ENCODE results near the gene RREB1. TPM values are rescaled to one million over a fixed set of nuclear protein-coding genes. Genes with fewer than 3 reads are reported as not detected.
A peak's percentile ranks its signal among the peaks of the same experiment; 100 is the strongest.

The RREB1 gene
- total RNA-seq, 4 donors from 2014 or later = 17.7 to 36.6 (median 28.8) TPM

- no peak overlapping the region for H3K27ac ChIP-seq (replicated peaks in 1 of 4)
- no peak for DNase-seq (ENCODE audit: extremely low spot score)
- peaks cover 19 to 38% (median 29%) of the 10 kb centered on the region in 4 donors for H3K4me1 ChIP-seq
- no peaks in the 10 kb centered on the region for H3K9me3 ChIP-seq
- TF ChIP-seq POLR2A (IDR thresholded peaks at IDR 0.05; ENCODE audit: low read depth) (no peak), POLR2AphosphoS5 (IDR thresholded peaks at IDR 0.05) (no peak), EP300 (IDR thresholded peaks at IDR 0.05) (no peak), CTCF (IDR thresholded peaks at IDR 0.05) (no peak)
- intact Hi-C loops (cut with DNase I) = no loop called here
- peaks cover 19 to 77% (median 66%) of the 10 kb centered on the region in 4 donors for H3K36me3 ChIP-seq
- WGBS = 81% methylated on average over 8 of the region's 8 CpGs
- H3K4me3 ChIP-seq = no peak overlapping the region
- no peaks in the 10 kb centered on the region for H3K27me3 ChIP-seq
Observed at GRCh38 chr6:7215131-7215530, 107.4 kb downstream of the RREB1 start.

- Histone ChIP-seq H3K36me3 (peaks cover 19 to 72% (median 63%) of the 10 kb centered on the region in 4 donors), H3K4me1 (peaks cover 26 to 45% (median 36%) of the 10 kb centered on the region in 4 donors)
- TF ChIP-seq POLR2A (IDR thresholded peaks at IDR 0.05; ENCODE audit: low read depth) (no peak), CTCF (IDR thresholded peaks at IDR 0.05) (no peak), EP300 (IDR thresholded peaks at IDR 0.05) (no peak), POLR2AphosphoS5 (IDR thresholded peaks at IDR 0.05) (no peak)
Observed at GRCh38 chr6:7215798-7216231, 108.1 kb downstream of the RREB1 start.

GRCh38 chr6:7216941-7217621 is 109.3 kb downstream of the RREB1 start:
- H3K27ac ChIP-seq (replicated peaks in 1 of 4) = peak overlapping the region in 1 of 4 donors; percentile 20

More at GRCh38 chr6:7215798-7216231, 108.1 kb downstream of the RREB1 start:
- 89% methylated on average over 10 of the region's 10 CpGs for WGBS
- Histone ChIP-seq H3K4me3 (no peak overlapping the region), H3K9me3 (no peaks in the 10 kb centered on the region), H3K27ac (replicated peaks in 1 of 4) (no peak overlapping the region), H3K27me3 (no peaks in the 10 kb centered on the region)
- intact Hi-C loops (cut with DNase I) = no loop called here
- DNase-seq (ENCODE audit: extremely low spot score) = no peak

DNA sequence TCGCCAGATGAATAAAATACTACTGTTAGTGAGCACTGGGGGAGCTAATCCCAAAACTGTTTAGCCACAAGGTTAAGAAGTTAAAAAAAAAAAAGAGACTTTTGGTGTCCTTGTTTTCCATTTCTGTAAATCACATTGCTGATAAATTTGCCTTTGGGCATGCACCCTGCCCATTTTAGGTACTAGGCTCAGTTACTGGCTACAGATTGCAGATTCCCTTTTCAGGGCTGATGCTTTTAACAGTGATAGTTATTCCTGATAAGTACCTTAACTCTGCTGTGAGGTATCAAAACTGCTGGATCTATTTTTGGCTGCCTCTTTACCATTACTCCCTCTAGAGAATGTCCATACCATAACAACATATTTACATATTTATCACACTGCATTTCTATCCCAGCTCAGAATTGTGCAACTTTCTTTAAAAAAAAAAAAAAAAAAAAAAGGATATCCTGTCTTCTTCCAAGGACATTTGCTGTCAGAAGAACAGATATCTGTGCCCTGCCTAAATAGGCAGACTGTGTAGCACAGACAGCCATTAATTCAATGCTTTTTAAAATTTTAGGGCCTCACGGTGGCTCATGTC is 110.7 kb downstream of the RREB1 start:
- 88% methylated on average over 2 of the region's 2 CpGs for WGBS
- TF ChIP-seq EP300 (IDR thresholded peaks at IDR 0.05) (no peak), POLR2AphosphoS5 (IDR thresholded peaks at IDR 0.05) (no peak), POLR2A (IDR thresholded peaks at IDR 0.05; ENCODE audit: low read depth) (no peak), CTCF (IDR thresholded peaks at IDR 0.05) (no peak)
- peaks cover 10 to 60% (median 36%) of the 10 kb centered on the region in 4 donors for H3K36me3 ChIP-seq
- no peaks in the 10 kb centered on the region for H3K9me3 ChIP-seq
- intact Hi-C loops (cut with DNase I) = no loop called here
- H3K4me1 ChIP-seq = peaks cover 28 to 60% (median 40%) of the 10 kb centered on the region in 4 donors
- DNase-seq (ENCODE audit: extremely low spot score) = no peak
- H3K27ac ChIP-seq (replicated peaks in 1 of 4) = no peak overlapping the region
- H3K4me3 ChIP-seq = no peak overlapping the region
- no peaks in the 10 kb centered on the region for H3K27me3 ChIP-seq

More at GRCh38 chr6:7216941-7217621, 109.3 kb downstream of the RREB1 start:
- Histone ChIP-seq H3K9me3 (no peaks in the 10 kb centered on the region), H3K4me3 (no peak overlapping the region), H3K27me3 (no peaks in the 10 kb centered on the region), H3K4me1 (peaks cover 28 to 52% (median 40%) of the 10 kb centered on the region in 4 donors), H3K36me3 (peaks cover 12 to 63% (median 51%) of the 10 kb centered on the region in 4 donors)
- intact Hi-C loops (cut with DNase I) = no loop called here
- WGBS = 78% methylated on average over 17 of the region's 17 CpGs
- DNase-seq (ENCODE audit: extremely low spot score) = no peak
- TF ChIP-seq CTCF (IDR thresholded peaks at IDR 0.05) (no peak), EP300 (IDR thresholded peaks at IDR 0.05) (no peak), POLR2AphosphoS5 (IDR thresholded peaks at IDR 0.05) (no peak), POLR2A (IDR thresholded peaks at IDR 0.05; ENCODE audit: low read depth) (no peak)
